Embryonic facial prominence (tissue), 1 donor: ENCODE results near the gene DLG1.

Experiments
- DNase-seq: peaks from one replicate; pipeline ENCODE4 v3.0.0-alpha.2; 2016; ENCODE audit errors: extremely low spot score

Gene DLG1

GRCh38 chr3:197173620-197174019 lies 124.8 kb downstream of the DLG1 start:
- no peak for DNase-seq

- no peak for DNase-seq
Measured at GRCh38 chr3:197171481-197172067, 126.8 kb downstream of the DLG1 start.

GRCh38 chr3:197169028-197169427 lies 129.4 kb downstream of the DLG1 start:
- DNase-seq: peak; percentile 40

- peak; percentile 79 for DNase-seq
Measured at GRCh38 chr3:197168606-197169005, 129.8 kb downstream of the DLG1 start.

GRCh38 chr3:197168063-197168462 lies 130.3 kb downstream of the DLG1 start:
- no peak for DNase-seq

- DNase-seq: no peak
Measured at GRCh38 chr3:197167549-197167948, 130.9 kb downstream of the DLG1 start.

GRCh38 chr3:197165890-197166289 lies 132.5 kb downstream of the DLG1 start:
- no peak for DNase-seq

- DNase-seq: no peak
Measured at GRCh38 chr3:197155046-197155445, 143.4 kb downstream of the DLG1 start.

- no peak for DNase-seq
Measured at GRCh38 chr3:197151580-197151979, 146.8 kb downstream of the DLG1 start.

GRCh38 chr3:197149528-197149927 lies 148.9 kb downstream of the DLG1 start:
- DNase-seq: no peak

GRCh38 chr3:197144188-197144587 lies 154.2 kb downstream of the DLG1 start:
- no peak for DNase-seq

- no peak for DNase-seq
Measured at GRCh38 chr3:197139586-197139985, 158.8 kb downstream of the DLG1 start.

GRCh38 chr3:197137751-197138150 lies 160.7 kb downstream of the DLG1 start:
- DNase-seq: no peak

- no peak for DNase-seq
Measured at GRCh38 chr3:197136744-197137143, 161.7 kb downstream of the DLG1 start.

GRCh38 chr3:197135212-197135611 lies 163.2 kb downstream of the DLG1 start:
- no peak for DNase-seq

GRCh38 chr3:197132916-197133530 lies 165.4 kb downstream of the DLG1 start:
- no peak for DNase-seq

- no peak for DNase-seq
Measured at GRCh38 chr3:197125636-197126035, 172.8 kb downstream of the DLG1 start.

- DNase-seq: no peak
Measured at GRCh38 chr3:197124713-197125112, 173.7 kb downstream of the DLG1 start.

- DNase-seq: no peak
Measured at GRCh38 chr3:197122394-197122793, 176.0 kb downstream of the DLG1 start.

- no peak for DNase-seq
Measured at GRCh38 chr3:197117114-197117513, 181.3 kb downstream of the DLG1 start.

- no peak for DNase-seq
Measured at GRCh38 chr3:197114007-197114406, 184.4 kb downstream of the DLG1 start.

GRCh38 chr3:197111685-197112084 lies 186.7 kb downstream of the DLG1 start:
- DNase-seq: no peak

- DNase-seq: no peak
Measured at GRCh38 chr3:197105786-197106185, 192.6 kb downstream of the DLG1 start.

GRCh38 chr3:197104738-197105137 lies 193.7 kb downstream of the DLG1 start:
- DNase-seq: no peak
